ENCODE data around the gene AR. TPM values are rescaled to one million over a fixed set of nuclear protein-coding genes. Genes with fewer than 3 reads are reported as not detected.

Gene AR
- polyA plus RNA-seq, 1 donor from 2014 or later = 1.1 TPM

GRCh38 chrX:67587946-67588624 lies 44.3 kb downstream of the AR start:
- H3K4me3 ChIP-seq (ENCODE audit: low read length) = no peak overlapping the region
- no peaks in the 10 kb centered on the region for H3F3A ChIP-seq (ENCODE audit: insufficient read depth, low read length, poor library complexity, severe bottlenecking)
- H3K9ac ChIP-seq (ENCODE audit: low read length) = no peak overlapping the region
- no peak overlapping the region for H2AFZ ChIP-seq (ENCODE audit: low read depth, low read length)
- H3K27ac ChIP-seq (ENCODE audit: low read length) = no peak overlapping the region
- TF ChIP-seq, protein P1, sequence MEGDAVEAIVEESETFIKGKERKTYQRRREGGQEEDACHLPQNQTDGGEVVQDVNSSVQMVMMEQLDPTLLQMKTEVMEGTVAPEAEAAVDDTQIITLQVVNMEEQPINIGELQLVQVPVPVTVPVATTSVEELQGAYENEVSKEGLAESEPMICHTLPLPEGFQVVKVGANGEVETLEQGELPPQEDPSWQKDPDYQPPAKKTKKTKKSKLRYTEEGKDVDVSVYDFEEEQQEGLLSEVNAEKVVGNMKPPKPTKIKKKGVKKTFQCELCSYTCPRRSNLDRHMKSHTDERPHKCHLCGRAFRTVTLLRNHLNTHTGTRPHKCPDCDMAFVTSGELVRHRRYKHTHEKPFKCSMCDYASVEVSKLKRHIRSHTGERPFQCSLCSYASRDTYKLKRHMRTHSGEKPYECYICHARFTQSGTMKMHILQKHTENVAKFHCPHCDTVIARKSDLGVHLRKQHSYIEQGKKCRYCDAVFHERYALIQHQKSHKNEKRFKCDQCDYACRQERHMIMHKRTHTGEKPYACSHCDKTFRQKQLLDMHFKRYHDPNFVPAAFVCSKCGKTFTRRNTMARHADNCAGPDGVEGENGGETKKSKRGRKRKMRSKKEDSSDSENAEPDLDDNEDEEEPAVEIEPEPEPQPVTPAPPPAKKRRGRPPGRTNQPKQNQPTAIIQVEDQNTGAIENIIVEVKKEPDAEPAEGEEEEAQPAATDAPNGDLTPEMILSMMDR (IDR thresholded peaks at IDR 0.05; ENCODE audit: poor library complexity, severe bottlenecking) = no peak
- TF ChIP-seq SMC3 (conservative IDR thresholded peaks at IDR 0.05; ENCODE audit: poor library complexity) (no peak), MXI1 (conservative IDR thresholded peaks at IDR 0.05; ENCODE audit: poor library complexity, severe bottlenecking) (no peak), RAD21 (conservative IDR thresholded peaks at IDR 0.05) (no peak), EP300 (conservative IDR thresholded peaks at IDR 0.05; ENCODE audit: poor library complexity, severe bottlenecking) (no peak)
- no peak overlapping the region for H3K4me2 ChIP-seq (ENCODE audit: low read length)
- no peaks in the 10 kb centered on the region for H3K79me2 ChIP-seq (replicated peaks; ENCODE audit: insufficient read depth, low read length)
- H3K27me3 ChIP-seq (ENCODE audit: insufficient read depth, low read depth, low read length) = no peaks in the 10 kb centered on the region
- H3K9me3 ChIP-seq (ENCODE audit: low read length) = no peaks in the 10 kb centered on the region
- H3K9me2 ChIP-seq (ENCODE audit: insufficient read depth, low read length) = no peaks in the 10 kb centered on the region
- no peaks in the 10 kb centered on the region for H3K36me3 ChIP-seq (ENCODE audit: insufficient read depth, low read length)
- no peaks in the 10 kb centered on the region for H4K20me1 ChIP-seq (ENCODE audit: insufficient read depth)

- no peaks in the 10 kb centered on the region for H4K20me1 ChIP-seq (ENCODE audit: insufficient read depth)
- no peaks in the 10 kb centered on the region for H3K27me3 ChIP-seq (ENCODE audit: insufficient read depth, low read depth, low read length)
- TF ChIP-seq EP300 (conservative IDR thresholded peaks at IDR 0.05; ENCODE audit: poor library complexity, severe bottlenecking) (no peak), MXI1 (conservative IDR thresholded peaks at IDR 0.05; ENCODE audit: poor library complexity, severe bottlenecking) (no peak), SMC3 (conservative IDR thresholded peaks at IDR 0.05; ENCODE audit: poor library complexity) (no peak), EZH2 (IDR thresholded peaks at IDR 0.05; ENCODE audit: borderline replicate concordance, insufficient read depth, low read length, poor library complexity, severe bottlenecking) (no peak), RAD21 (conservative IDR thresholded peaks at IDR 0.05) (no peak), TAF1 (IDR thresholded peaks at IDR 0.05; ENCODE audit: low read depth) (no peak)
- TF ChIP-seq, protein P2, sequence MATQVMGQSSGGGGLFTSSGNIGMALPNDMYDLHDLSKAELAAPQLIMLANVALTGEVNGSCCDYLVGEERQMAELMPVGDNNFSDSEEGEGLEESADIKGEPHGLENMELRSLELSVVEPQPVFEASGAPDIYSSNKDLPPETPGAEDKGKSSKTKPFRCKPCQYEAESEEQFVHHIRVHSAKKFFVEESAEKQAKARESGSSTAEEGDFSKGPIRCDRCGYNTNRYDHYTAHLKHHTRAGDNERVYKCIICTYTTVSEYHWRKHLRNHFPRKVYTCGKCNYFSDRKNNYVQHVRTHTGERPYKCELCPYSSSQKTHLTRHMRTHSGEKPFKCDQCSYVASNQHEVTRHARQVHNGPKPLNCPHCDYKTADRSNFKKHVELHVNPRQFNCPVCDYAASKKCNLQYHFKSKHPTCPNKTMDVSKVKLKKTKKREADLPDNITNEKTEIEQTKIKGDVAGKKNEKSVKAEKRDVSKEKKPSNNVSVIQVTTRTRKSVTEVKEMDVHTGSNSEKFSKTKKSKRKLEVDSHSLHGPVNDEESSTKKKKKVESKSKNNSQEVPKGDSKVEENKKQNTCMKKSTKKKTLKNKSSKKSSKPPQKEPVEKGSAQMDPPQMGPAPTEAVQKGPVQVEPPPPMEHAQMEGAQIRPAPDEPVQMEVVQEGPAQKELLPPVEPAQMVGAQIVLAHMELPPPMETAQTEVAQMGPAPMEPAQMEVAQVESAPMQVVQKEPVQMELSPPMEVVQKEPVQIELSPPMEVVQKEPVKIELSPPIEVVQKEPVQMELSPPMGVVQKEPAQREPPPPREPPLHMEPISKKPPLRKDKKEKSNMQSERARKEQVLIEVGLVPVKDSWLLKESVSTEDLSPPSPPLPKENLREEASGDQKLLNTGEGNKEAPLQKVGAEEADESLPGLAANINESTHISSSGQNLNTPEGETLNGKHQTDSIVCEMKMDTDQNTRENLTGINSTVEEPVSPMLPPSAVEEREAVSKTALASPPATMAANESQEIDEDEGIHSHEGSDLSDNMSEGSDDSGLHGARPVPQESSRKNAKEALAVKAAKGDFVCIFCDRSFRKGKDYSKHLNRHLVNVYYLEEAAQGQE (IDR thresholded peaks at IDR 0.05; ENCODE audit: borderline replicate concordance) = no peak
- TF ChIP-seq, protein P1 (IDR thresholded peaks at IDR 0.05; ENCODE audit: poor library complexity, severe bottlenecking) = no peak
- no peak overlapping the region for H3K27ac ChIP-seq (ENCODE audit: low read length)
- H3K9me2 ChIP-seq (ENCODE audit: insufficient read depth, low read length) = no peaks in the 10 kb centered on the region
- no peaks in the 10 kb centered on the region for H3F3A ChIP-seq (ENCODE audit: insufficient read depth, low read length, poor library complexity, severe bottlenecking)
- H3K9ac ChIP-seq (ENCODE audit: low read length) = no peak overlapping the region
- no peaks in the 10 kb centered on the region for H3K36me3 ChIP-seq (ENCODE audit: insufficient read depth, low read length)
- no peaks in the 10 kb centered on the region for H3K79me2 ChIP-seq (replicated peaks; ENCODE audit: insufficient read depth, low read length)
- H3K4me3 ChIP-seq (ENCODE audit: low read length) = no peak overlapping the region
- no peaks in the 10 kb centered on the region for H3K9me3 ChIP-seq (ENCODE audit: low read length)
- H2AFZ ChIP-seq (ENCODE audit: low read depth, low read length) = no peak overlapping the region
- H3K4me2 ChIP-seq (ENCODE audit: low read length) = no peak overlapping the region
Observed at GRCh38 chrX:67596839-67597790, 53.3 kb downstream of the AR start.

Measured in neural cell (in vitro differentiated cells).